ENCODE data around the gene NR3C1. TPM values are rescaled to one million over a fixed set of nuclear protein-coding genes. Genes with fewer than 3 reads are reported as not detected.

The NR3C1 gene
- total RNA-seq, 1 donor, result 168 TPM

DNA sequence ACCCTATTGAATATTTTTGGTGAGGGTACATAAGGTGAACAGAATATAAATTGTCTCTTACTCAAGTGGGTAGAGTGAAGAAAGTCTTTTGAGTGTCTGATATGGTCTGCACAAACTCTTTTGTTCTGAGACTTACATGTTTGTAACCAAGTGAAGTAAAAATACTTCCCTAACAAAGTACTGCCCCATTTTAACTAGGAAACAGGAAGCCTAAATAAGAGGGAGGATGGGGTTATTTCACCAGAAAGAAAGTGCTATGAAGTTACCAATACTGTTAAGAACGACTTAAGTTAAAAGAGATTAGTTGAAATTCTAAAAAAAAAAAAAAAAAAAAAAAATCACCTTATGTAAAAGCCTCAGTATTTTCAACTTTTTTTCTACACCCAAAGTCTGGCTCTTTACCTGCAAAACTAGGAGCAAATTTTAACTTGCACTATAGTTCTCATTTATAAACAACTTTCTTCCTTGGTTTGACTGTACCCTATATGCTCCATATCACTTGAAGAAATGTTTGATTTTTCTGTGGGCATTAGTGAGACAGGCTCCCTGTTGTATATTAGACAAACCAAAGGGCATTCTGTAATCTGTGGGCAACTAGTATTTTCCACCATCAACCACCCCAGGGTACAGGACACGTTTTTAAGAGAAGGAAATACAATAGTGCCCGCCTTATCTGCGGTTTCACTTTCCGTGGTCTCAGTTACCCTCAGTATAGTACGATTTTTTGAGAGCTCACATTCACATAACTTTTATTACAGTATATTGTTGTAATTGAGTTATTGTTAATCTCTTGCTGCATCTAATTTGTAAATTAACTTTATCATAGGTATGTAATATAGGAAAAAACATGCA, 127.7 kb downstream of the NR3C1 start:
- Histone ChIP-seq H3K4me3 (ENCODE audit: low read length) (no peak overlapping the region), H3K4me1 (ENCODE audit: insufficient read depth, low read length) (peaks cover under 1% of the 10 kb centered on the region), H3K9me3 (ENCODE audit: low read depth, low read length) (no peaks in the 10 kb centered on the region), H3K27me3 (ENCODE audit: insufficient read depth, low read length) (no peaks in the 10 kb centered on the region)

DNA sequence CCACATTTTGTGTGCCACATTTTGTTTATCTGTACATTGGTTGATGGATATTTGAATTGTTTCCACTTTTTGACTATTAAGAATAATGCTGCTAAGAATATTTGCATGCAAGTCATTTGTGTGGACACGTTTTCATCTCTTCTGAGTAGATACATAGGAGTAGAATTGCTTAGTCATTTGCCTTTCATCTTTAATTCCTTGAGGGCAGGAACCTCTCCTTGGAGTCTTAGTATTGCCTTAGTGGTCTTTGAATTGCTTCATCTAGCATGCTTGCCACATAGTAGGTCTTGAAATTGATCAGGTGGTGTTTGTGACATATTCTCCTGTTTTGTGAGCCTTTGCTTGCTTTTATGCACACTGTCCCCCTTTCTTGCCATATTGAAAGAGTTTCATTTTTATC, 128.5 kb downstream of the NR3C1 start:
- Histone ChIP-seq H3K9me3 (ENCODE audit: low read depth, low read length) (no peaks in the 10 kb centered on the region), H3K4me3 (ENCODE audit: low read length) (no peak overlapping the region), H3K27me3 (ENCODE audit: insufficient read depth, low read length) (no peaks in the 10 kb centered on the region), H3K4me1 (ENCODE audit: insufficient read depth, low read length) (no peaks in the 10 kb centered on the region)

DNA sequence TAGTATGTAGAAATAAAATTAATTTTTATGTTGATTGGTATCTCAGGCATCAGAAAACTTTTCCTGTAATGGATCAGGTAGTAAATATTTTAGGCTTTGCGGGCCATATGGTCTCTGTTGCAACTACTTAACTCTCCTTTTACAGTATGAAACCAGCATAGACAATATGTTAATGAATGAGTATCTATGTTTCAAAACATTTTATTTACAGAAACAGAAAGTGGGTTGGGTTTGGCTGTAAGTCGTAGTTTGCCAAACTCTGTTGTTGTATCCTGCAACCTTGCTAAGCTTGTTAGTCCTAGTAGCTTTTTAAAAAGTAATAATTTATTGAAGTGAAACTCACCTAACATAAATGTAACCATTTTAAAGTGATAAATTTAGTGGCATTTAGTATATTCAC, 132.1 kb downstream of the NR3C1 start:
- Histone ChIP-seq H3K9me3 (ENCODE audit: low read depth, low read length) (peaks cover 13% of the 10 kb centered on the region), H3K27me3 (ENCODE audit: insufficient read depth, low read length) (no peaks in the 10 kb centered on the region), H3K4me1 (ENCODE audit: insufficient read depth, low read length) (no peaks in the 10 kb centered on the region), H3K4me3 (ENCODE audit: low read length) (no peak overlapping the region)

DNA sequence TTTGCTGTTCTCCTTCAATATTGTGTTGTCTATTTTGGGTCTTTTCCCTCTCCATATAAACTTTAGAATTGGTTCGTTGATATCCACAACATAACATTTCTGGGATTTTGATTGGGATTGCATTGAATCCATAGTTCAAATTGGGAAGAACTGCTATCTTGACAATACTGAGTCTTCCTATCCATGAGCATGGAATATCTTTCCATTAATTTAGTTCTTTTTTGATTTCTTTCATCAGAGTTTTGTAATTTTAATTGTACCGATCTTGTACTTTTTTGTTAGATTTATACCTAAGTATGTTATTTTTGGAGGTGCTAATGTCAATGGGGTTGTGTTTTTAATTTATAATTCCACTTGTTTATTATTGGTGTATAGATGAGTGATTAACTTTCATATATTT, 135.1 kb downstream of the NR3C1 start:
- H3K27me3 ChIP-seq (ENCODE audit: insufficient read depth, low read length), result no peaks in the 10 kb centered on the region
- peaks cover 20% of the 10 kb centered on the region for H3K9me3 ChIP-seq (ENCODE audit: low read depth, low read length)
- no peak overlapping the region for H3K4me3 ChIP-seq (ENCODE audit: low read length)
- no peaks in the 10 kb centered on the region for H3K4me1 ChIP-seq (ENCODE audit: insufficient read depth, low read length)

DNA sequence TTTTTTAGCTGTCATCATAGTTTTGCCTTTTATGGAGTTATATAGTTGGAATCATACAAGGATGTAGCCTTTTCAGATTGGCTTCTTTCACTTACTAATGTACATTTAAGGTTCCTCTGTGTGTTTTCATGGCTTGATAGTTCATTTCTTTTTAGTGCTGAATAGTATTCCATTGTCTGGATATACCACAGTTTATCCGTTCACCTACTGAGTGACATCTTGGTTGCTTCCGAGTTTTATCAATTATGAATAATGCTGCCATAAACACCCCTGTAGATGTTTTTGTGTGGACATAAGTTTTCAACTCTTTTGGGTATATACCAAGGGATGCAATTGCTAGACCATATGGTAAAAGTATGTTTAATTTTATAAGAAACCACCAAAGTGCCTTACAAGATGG, 136.3 kb downstream of the NR3C1 start:
- H3K27me3 ChIP-seq (ENCODE audit: insufficient read depth, low read length), result no peaks in the 10 kb centered on the region
- no peaks in the 10 kb centered on the region for H3K4me1 ChIP-seq (ENCODE audit: insufficient read depth, low read length)

DNA sequence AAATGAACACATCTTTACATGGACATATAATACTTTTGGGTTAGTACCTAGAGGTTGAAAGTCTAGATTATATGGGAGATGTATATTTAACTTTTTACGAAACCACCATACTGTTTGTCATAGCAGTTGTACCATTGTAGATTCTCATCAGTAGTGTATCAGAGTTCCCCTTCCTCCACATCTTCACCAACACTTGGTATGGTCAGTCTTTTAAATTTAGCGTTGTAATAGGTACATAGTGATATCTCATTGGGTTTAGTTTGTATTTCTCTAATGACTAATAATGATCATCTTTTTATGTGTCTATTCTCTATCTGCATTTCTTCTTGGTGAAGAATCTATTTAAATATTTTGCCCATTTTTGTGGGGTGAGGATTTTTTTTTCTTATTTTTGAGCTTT, 137.5 kb downstream of the NR3C1 start:
- no peak overlapping the region for H3K4me3 ChIP-seq (ENCODE audit: low read length)
- H3K9me3 ChIP-seq (ENCODE audit: low read depth, low read length), result peaks cover 20% of the 10 kb centered on the region
- H3K4me1 ChIP-seq (ENCODE audit: insufficient read depth, low read length), result peaks cover 8% of the 10 kb centered on the region
- H3K27me3 ChIP-seq (ENCODE audit: insufficient read depth, low read length), result no peaks in the 10 kb centered on the region

More for the DNA sequence above, 136.3 kb downstream of the NR3C1 start:
- Histone ChIP-seq H3K9me3 (ENCODE audit: low read depth, low read length) (peaks cover 20% of the 10 kb centered on the region), H3K4me3 (ENCODE audit: low read length) (no peak overlapping the region)

DNA sequence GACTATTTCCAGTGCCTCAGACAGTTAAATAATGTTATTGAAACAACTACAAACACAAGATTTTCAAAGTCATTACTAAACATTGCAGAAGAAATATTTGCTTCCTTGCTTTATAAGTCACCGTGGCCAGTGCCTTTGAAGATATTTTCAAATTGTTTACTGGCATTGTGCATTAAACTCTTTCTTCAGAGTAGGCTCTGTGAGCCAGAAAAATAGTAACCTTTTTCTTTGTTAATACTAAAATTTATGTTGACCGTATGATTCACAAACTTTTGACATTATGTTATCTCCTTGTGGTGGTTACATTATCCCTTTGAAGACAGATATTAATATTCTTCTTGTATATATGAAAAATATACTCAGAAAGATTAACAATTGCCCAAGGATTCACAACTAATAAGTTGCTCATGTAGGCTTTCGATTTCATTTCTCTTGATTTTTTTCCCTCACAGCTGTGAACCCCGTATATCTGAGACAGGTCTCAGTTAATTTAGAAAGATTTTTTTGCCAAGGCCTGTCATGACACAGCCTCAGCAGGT, 140.1 kb downstream of the NR3C1 start:
- Histone ChIP-seq H3K9me3 (ENCODE audit: low read depth, low read length) (peaks cover 20% of the 10 kb centered on the region), H3K4me1 (ENCODE audit: insufficient read depth, low read length) (peaks cover 8% of the 10 kb centered on the region), H3K27me3 (ENCODE audit: insufficient read depth, low read length) (no peaks in the 10 kb centered on the region), H3K4me3 (ENCODE audit: low read length) (no peak overlapping the region)

DNA sequence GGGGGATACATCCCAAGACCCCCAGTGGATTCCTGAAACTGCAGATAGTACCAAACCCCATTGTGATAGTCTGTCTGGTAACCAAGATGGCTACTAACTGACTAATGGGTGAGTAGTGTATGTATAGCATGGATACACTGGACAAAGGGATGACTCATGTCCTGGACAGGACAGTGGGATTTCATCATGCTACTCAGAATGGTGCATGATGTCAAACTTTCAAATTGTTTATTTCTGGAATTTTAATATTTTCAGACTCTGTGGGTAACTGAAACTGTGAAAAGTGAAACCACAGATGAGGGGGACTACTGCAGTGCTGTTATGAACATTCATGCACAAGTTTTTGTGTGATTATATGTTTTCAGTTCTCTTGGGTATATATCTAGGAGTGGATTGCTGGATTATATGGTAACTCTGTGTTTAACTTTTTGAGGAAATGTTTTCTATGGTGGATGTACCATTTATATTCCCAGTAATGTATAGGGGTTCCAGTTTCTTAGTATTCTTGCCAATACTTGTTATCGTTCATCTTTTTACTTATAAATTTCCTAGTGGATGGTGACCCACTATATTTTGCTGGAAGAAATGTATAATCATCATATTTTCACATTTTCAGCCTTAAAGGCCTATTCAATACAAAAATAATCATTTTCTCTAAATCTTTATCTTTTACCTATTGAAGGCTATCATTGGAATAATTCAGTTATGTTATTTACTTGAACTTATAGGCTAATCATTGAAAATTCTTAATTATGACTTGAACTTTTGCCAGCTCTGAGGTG, 140.9 kb downstream of the NR3C1 start:
- Histone ChIP-seq H3K4me3 (ENCODE audit: low read length) (no peak overlapping the region), H3K27me3 (ENCODE audit: insufficient read depth, low read length) (no peaks in the 10 kb centered on the region), H3K9me3 (ENCODE audit: low read depth, low read length) (peaks cover 15% of the 10 kb centered on the region), H3K4me1 (ENCODE audit: insufficient read depth, low read length) (peaks cover 8% of the 10 kb centered on the region)

DNA sequence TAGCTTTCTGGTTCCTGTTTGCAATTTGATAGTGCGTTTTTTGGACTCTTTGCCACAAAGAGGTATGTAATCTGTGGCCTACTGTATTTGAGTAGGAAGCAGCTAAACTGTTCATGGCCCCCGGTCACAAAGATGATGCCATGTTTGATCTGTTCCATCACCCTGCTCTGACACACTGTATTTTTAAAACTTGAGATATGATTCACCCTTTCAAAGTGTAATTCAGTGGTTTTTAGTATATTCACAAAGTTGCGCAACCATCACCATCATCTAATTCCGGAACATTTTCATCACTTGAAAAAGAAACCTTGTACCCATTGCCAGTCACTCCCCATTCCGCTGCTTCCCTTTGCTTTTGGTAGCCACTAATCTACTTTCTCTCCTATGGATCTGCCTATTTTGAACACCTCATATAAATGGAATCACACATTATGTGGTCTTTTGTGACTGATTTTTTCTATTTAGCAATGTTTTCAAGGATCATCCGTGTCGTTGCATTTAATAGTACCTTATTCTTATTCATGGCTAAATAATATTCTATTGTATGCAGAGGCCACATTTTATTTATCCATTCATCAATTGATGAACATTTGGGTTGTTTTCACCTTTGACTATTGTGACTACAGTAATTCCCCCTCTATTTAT, 141.6 kb downstream of the NR3C1 start:
- peaks cover 8% of the 10 kb centered on the region for H3K4me1 ChIP-seq (ENCODE audit: insufficient read depth, low read length)
- peaks cover 8% of the 10 kb centered on the region for H3K9me3 ChIP-seq (ENCODE audit: low read depth, low read length)
- H3K4me3 ChIP-seq (ENCODE audit: low read length), result no peak overlapping the region
- H3K27me3 ChIP-seq (ENCODE audit: insufficient read depth, low read length), result no peaks in the 10 kb centered on the region

DNA sequence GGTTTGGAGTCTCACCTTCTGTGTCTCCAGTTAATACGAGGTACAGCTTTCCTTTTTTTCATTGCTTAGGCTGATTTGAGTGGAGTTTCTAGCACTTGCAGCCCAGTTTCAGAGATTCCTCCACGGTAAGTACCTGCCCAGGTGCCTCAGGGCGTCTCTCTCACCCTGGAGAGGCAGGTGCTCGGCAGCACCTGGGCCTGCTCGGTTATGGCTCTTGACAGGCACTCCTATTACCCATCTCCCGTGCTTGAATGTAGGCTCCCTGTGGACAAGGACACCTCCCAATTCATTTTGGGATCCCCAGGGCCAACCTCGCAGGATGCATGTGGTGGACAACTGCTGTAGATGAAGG, 144.3 kb downstream of the NR3C1 start:
- Histone ChIP-seq H3K27me3 (ENCODE audit: insufficient read depth, low read length) (no peaks in the 10 kb centered on the region), H3K9me3 (ENCODE audit: low read depth, low read length) (no peaks in the 10 kb centered on the region), H3K4me3 (ENCODE audit: low read length) (no peak overlapping the region), H3K4me1 (ENCODE audit: insufficient read depth, low read length) (peaks cover 8% of the 10 kb centered on the region)

DNA sequence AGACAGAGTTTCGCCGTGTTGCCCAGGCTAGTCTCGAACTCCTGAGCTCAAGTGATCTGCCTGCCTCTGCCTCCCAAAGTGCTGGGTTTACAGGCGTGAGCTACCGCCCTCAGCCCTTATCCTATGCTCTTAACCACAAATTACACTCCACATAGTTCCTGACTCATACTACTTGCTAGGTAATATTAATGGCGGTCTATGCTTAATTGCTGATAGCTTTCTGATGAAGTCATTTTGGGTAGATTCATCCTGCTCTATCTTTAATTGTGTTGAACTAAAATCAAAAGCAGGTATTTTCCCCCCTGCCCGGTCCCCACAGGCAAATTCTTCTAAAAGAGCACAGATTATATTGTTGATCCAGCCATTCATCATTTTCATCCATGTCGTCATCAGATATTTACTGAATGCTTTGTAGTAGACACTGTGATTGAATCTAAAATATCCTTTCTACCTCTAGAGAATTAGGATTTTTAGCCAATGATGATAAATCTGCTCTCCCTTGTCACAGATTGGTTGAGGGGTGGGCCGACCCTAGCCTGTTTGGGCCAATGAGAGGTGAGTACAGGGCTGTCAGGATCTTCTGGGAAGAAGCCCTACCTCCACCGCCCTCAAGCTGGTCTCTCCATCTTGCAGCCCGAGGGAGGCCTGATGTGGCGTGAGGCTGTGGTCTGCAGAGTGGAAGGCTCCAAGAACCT, 144.8 kb downstream of the NR3C1 start:
- Histone ChIP-seq H3K9me3 (ENCODE audit: low read depth, low read length) (no peaks in the 10 kb centered on the region), H3K4me3 (ENCODE audit: low read length) (no peak overlapping the region), H3K27me3 (ENCODE audit: insufficient read depth, low read length) (no peaks in the 10 kb centered on the region), H3K4me1 (ENCODE audit: insufficient read depth, low read length) (peaks cover 8% of the 10 kb centered on the region)

DNA sequence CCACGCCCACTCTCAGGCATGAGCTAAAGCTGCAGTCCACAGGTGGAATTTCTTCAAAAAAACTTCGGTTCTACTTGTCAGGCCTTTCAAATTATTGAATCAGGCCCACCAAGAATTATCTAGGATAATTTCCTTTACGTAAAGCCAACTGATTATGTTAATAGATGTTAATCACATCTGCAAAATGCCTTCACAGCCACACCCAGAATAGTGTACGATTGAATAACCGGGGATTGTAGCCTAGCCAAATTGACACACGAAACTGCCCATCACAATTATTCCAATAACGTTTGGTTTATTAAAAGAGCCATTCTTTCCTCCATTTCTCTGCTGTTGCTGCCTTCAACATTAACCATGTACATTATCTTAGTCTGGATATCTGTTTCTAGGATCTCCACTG, 148.7 kb downstream of the NR3C1 start:
- H3K9me3 ChIP-seq (ENCODE audit: low read depth, low read length), result no peaks in the 10 kb centered on the region
- no peaks in the 10 kb centered on the region for H3K27me3 ChIP-seq (ENCODE audit: insufficient read depth, low read length)
- no peak overlapping the region for H3K4me3 ChIP-seq (ENCODE audit: low read length)
- H3K4me1 ChIP-seq (ENCODE audit: insufficient read depth, low read length), result peaks cover 4% of the 10 kb centered on the region

DNA sequence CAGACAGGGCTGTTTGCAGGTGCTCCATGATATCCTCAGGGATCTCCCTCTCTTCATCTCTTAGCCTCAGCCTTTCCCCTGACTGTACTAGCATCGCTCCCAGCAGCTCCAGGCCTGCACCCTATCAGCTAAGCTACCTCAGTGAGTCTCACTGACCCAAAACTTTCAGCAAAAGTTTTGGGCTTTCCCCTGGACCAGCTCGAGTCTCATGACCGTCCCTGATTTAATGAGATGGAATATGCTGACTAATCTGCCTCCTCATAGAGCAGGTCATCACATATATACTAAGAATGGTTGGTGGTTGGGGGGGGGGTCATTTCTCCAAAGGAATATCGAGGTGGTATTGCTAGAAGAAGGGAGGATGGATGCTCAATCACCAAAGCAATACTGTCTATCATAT, 151.5 kb downstream of the NR3C1 start:
- Histone ChIP-seq H3K4me1 (ENCODE audit: insufficient read depth, low read length) (peaks cover 4% of the 10 kb centered on the region), H3K27me3 (ENCODE audit: insufficient read depth, low read length) (no peaks in the 10 kb centered on the region), H3K4me3 (ENCODE audit: low read length) (no peak overlapping the region), H3K9me3 (ENCODE audit: low read depth, low read length) (no peaks in the 10 kb centered on the region)

DNA sequence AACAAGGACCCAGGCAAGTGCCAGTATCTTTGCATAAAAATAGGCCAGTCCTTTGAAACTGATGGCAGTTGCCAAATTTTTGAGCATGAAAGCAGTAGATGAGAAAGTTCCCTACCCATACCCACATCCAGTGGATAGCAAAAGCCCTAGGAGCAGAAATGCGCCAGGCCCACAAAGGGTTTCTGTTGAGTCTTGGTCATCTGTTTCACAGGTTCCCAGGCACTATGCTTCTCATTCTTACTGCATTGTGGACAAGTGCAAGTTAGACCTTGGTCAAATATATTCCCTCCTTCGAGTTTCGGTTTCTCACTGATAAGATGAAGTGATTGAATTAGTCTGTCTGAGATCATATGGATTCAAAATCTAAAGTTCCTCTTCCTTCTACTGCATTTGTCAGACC, 152.3 kb downstream of the NR3C1 start:
- H3K4me3 ChIP-seq (ENCODE audit: low read length), result no peak overlapping the region
- H3K9me3 ChIP-seq (ENCODE audit: low read depth, low read length), result no peaks in the 10 kb centered on the region
- H3K27me3 ChIP-seq (ENCODE audit: insufficient read depth, low read length), result no peaks in the 10 kb centered on the region
- peaks cover 4% of the 10 kb centered on the region for H3K4me1 ChIP-seq (ENCODE audit: insufficient read depth, low read length)

DNA sequence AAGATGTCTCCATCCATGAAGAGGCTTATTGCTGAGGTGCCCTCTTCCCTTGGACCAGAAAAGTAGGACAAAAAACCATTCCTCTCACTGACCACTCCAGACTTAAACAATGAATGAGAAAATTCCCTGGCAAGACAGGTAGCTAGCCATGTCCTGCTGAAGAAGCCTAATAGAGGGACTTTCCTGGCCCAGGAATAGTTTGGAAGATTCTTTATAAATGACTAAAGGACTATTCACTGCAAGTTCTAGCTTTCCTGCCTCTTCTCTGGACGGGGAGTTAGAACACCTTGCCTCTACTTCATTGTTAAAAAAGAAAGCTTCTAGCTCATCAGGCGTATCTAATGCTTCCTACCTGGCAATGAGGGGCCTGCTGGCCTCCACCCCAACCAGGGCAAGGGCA, 153.6 kb downstream of the NR3C1 start:
- H3K9me3 ChIP-seq (ENCODE audit: low read depth, low read length), result no peaks in the 10 kb centered on the region
- H3K4me1 ChIP-seq (ENCODE audit: insufficient read depth, low read length), result peaks cover 4% of the 10 kb centered on the region
- no peak overlapping the region for H3K4me3 ChIP-seq (ENCODE audit: low read length)
- no peaks in the 10 kb centered on the region for H3K27me3 ChIP-seq (ENCODE audit: insufficient read depth, low read length)

Measured in mononuclear cell (primary cell).